GDM1 (cell line): ENCODE measurements around the gene ESR2.
"Not testable (repeated sequence)": the region's sequence is repeated elsewhere in the genome, so short reads cannot be mapped to it uniquely, and the experiment has no call there.

Experiments used
- DNase-seq: peaks from one replicate; lab custom pipeline; 2025; lab: John Stamatoyannopoulos, UW

The ESR2 gene

DNA sequence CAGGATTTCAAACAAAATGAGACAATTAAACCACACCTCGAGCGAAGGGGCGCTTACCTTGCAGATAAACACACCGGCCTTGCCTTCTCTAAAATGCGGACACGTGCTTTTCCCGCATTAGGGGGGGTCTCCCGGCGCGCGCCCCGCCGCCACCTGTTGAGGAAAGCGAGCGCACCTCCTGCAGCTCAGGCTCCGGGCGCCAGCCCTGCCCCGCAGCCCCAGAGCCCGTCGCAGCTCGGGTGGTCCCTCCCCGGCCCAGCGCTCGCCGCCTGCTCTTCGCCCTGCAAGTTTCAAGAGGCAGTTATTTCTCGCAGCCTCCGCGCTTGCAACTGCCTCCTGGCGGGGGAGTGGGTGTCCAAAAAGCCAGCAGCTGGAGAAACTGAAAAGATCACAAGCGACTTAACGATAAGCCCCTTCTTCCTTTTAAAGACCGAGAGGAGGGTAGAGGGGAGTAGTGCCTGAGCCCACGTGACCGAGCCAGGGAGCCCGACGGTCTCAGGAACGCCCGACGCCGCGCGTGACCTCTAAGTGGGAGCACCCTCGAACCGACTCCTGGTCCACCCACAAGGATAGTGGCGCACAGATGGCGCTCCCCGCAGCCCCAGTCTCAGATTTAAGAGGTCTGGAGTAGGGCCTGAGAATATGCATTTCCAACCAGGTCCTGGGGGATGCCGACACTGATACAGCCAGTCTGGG lies at the start of gene ESR2:
Gene ESR2, minus strand, starts transcription at position 396 of the 696 bp plus-strand sequence. CDS start 11,386 bp downstream, outside the sequence.
- DNase-seq: no peak

DNA sequence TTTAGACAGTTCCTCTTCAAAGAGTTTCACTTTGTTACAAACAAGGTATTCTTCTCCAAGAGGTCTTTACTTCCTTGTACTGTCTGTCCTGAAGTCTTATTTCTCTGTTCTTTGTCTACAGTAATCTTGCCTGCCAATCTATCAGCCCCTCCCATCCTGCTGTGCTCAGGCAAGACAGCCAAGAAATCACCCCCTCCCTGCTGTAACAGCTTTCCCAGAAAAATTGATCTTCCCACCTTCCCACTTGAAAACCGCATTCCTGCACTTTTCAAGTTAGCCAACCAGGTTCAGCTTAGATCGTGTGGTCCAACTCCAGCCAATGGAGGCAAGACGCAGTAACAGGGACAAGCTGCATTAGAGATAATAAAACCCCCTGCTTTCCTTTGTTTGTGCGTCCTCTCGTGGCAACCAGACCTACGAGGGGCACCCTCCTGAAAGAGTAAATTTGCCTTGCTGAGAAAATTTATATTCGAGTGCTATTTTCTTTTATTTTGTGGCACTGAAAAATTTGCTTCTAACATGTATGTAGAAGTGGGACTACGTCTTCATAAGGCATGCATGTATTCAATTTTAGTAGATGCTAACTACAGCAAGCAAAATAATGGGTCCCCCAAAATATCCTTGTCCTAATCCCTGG lies 46.5 kb upstream of the ESR2 start:
- DNase-seq: no peak

DNA sequence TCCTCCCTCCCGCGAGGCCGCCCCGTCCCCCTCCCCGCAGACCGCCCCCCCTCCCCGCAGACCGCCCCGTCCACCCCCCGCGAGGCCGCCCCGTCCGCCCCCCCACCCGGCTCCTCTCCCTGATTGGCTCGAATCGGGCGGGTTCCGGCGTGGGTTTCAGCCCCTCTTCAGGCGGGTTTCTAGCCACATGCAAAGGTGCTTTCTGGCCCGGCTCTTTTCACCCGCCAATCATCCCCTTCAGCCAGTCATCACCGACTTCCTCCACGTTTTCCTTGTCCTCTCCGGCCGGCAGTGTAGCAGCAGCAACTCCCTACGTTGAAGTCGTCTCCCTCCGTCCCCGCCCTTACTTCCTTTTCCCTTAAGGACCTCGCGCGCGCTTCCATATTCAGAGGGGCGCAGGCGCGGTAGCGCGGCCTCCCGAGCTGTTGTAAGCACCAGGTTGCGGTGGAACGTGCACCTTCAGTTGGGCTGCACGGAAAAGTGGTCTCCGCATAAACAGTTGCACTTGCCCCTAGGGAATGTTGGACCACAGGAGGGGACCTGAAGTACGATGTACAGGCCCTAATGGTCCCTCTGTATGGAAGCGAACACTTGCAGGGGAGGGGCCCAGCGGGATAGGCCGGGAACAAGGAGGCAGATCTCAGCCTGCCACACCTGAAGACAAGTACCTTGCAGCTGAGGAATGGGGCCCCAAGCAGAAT lies 44.6 kb upstream of the ESR2 start:
- DNase-seq: peak; percentile 99

DNA sequence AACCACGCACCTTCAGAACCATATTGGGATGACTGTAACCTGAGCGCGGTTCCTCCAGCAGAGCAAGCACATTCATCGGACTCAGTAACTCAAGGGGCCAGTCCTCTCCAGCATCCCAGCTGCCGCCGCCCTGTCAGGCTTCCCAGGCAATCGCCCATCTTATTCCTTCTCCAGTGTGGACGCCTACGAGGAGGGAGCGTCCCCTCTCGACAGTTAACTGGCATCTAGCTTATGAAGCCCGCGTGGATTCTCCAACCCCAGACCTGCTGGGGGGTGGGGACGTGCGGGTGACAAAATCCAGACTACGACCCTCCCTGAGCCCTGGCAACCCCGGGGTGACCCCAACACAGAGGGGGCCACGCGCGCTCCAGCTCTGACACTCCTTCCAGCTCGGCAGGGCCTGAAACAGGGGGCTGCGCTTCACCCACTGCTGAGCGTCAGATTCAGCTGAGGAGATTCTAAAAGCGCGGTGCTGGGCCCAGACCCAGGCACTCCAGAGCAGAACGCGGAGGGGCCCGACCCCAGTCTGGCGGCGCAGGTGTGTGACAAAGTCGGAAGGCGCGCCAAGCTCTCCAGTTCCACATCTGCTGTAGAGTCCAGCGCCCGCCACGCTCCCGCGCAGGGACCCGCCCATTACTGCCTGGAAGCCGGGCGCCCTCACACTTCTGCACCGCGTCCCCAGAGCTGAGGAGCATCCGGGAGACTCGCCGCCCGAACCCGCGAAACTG lies 43.9 kb upstream of the ESR2 start:
- peak; percentile 49 for DNase-seq

DNA sequence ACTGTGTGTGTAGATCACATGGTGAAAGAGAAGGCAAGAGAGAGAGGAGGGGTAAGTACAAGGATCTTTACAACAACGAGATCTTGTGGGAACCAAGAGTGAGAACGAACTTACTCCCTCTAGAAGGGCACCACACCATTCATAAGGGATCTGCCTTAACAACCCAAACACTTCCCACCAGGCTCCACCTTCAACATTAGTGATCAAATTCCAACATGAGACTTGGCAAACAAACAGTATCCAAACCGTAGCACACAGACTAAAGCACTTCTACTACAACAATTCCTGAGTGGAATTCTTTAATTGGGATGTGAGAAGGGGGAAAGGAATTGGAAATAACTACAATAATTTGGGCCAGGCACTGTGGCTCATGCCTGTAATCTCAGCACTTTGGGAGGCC lies 35.0 kb upstream of the ESR2 start:
- DNase-seq: no peak

DNA sequence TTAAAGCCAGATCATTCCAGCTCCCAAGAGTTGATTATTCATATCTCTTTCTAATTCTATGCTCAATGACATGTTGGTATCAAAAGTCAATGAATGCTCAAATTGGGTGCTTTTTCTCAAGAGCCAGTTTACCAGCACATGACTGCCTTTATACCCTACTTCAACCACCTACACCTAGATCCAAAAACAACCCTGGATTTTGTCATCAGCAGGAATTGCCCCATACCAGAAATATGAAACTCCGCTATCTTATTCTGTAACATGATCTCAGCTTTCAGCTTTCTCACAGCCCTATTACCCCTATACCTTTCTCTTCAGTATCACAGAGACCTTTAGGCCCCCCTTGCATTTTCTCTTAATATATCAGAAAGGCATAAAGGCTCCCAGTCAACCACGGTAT lies 32.3 kb upstream of the ESR2 start:
- DNase-seq: no peak

DNA sequence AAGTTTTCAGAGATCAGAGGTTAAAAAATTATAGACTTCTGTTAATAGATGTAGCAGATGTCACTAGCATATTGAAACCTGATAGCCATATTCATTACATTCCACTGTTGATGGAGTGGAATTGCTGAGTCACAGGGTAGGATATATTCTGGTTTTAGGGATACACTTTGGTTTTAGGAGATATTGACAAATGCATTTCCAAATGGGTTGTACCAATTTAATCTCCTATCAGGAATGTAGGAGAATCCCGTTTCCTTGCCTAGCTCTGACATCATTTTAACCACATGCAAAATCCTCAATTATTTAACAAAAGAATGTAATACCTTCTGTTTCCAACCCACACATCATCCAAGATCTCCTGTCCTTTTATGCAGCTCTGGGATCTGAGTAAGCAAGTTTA lies 30.7 kb upstream of the ESR2 start:
- DNase-seq: no peak

DNA sequence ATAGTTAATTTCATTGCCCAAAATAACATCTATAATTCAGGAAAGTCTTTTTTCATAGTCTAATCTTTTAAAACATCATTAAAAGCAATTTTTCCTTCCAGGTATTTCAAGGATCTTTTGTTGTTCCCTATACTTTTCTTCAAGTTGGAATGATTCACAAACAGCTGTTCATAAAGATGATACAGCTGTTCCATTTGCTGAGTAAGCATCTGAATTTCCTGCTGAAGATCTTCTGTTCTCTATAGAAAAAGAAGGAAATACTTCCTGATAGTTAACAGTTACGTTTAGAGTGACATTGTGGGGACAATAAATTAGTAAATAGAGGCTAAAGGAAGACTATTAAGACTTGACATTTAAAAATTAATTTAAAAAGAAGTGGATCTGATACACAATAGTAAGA lies 30.3 kb upstream of the ESR2 start:
- no peak for DNase-seq

DNA sequence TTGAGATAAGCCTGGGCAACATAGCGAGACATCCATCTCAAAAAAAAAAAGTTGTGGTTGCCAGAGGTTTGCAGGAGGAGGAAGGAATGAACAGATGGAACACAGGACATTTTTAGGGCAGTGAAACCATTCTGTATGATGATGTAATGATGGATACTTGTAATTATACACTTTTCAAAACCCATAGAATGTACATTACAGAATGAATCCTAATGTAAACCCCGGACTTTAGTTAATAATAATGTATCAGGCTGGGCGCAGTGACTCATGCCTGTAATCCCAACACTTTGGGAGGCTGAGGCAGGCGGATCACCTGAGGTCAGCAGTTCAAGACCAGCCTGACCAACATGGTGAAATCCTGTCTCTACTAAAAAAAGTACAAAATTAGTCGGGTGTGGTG lies 26.2 kb upstream of the ESR2 start:
- not testable (repeated sequence) for DNase-seq

DNA sequence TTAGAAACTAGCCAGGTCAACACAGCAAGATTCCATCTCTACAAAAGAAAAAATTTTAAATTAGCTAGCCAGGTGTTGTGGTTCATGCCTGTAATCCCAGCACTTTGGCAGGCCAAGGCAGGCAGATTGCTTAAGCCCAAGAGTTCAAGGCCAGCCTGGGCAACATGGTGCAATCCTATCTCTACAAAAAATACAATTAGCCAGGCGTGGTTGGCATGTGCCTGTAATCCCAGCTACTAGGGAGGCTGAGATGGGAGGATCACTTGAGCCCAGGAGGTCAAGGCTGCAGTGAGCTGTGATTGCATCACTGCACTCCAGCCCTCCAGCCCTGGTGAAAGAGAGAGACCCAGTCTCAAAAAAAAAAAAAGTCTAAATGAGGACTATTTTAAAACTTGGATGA lies 24.5 kb upstream of the ESR2 start:
- DNase-seq: not testable (repeated sequence)

DNA sequence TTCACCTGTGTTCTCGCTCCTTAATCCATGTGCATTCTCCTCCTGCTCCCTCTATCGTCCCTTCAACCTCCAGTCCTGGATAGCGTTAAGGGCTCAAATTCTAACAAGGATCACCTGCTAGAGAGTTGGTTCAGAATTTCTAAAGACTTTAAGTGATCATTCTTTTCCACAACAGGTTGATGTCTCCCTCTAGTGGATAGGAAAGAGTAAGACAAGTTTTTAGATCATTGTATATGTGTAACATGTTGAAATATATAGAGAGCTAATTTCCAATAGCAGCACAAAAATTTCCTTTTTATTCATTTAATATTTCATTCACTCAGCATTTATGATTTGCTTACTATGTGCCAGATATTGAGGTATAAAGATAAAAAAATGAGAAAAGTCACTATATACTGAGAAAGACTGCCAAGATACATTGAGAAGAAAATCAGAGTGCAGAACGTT lies 9.3 kb upstream of the ESR2 start:
- no peak for DNase-seq

DNA sequence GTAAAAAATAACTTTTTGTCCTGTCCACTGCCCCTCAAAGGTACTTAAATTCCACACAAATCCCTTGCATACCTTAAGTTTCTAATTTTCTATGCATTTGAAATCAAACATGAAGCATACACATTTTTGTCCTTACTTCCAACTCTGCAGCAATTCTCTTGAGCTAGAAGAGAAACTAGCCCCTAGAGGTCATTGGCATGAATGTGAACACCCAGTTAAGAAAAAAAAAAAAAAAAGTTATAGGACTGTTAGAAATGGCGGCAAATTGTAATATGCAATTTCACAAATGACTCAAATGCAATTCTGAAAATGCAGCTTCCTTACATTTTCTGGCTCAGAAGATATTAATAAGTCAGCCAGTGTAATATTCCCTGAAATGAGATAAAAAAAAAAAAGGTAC lies 4.6 kb upstream of the ESR2 start:
- DNase-seq: no peak

DNA sequence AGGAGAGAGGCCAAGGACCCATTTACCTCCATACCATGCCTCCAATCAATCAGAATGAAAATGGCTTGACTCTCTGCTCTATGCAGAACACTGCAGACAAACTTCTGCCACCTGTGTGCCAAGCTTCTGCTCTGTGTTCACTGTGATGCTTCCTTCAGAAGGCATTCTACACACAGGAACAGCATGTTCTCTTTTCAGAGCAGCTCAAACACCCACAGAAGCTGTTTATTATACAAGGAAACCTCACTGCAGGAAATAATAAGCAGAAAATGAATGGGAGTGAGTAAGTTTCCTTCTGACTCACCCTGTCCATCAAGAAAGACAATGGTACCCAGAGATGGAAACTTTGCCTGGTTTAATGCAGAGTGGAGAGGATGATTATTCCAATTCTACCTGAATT lies 2.4 kb upstream of the ESR2 start:
- no peak for DNase-seq

DNA sequence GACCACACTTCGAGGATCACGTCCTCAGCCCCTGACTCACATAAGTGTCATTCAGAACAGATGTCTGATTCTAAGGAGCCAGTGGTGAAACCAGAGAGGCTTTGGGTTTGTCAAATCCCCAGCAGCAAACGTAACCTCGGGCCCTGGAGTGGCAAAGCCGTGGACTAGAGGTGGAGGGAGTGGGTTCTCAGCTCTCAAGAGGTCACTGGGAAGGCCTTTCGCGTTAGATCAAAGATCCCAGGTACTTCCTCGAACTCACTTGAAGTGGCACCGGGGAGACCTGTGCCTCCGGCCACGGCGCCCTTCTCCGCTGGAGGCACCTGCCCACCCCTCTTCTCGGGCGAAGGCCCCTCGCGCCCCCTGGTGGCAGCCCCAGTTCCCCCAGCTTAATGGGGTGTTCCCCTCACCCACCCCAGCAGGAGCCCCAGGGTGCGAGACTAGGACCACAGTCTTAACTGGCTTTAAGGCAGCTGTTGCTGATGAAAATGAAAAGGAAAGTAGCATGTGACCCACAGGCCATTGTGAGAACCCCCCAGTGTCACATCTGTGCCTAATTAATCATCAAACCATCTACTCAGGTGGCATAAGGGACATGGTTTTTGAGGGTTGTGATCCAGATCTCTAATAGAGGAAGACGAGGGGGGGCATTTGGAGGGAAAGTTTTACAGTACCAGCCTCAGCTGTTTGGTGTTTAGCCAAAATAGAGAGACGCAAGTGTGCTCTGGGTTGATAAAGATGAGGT lies 672 bp upstream of the ESR2 start:
- peak; percentile 14 for DNase-seq

DNA sequence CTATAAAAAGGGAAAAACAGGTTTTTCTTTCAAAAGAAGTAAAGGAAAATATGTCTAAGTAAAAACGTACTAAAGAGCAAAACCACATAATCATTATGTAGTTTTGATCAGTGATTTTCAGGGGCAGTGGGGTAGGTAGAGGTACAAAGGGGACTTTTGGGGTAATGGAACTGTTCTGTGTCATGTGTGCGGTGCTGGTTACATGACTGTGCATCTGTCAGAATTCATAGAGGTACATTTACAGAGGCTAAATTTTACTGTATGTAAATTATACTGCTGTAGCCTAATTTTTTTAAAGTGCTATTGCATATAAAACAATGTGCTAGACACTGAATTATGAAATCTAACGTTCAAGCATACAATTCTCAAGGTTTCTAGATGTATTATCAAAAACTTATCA lies 2.0 kb downstream of the ESR2 start:
- DNase-seq: no peak

DNA sequence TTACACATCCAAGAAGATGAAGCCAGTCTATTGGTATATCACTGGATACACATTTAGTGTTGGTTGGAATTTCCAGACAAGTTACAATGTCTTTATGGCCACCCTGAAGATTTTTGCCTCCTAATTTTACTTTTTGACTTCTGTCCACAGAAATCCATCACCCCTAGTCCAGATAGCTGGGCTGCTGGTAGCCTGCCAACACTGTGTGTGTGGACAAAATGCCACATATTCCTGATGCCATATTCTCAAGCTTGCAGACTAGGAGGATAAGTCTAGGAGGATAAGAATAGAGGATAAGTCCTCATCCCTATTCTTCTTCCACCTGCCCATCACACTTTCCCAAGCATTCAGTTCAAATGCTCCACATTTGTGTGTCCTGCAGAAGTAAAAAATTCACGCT lies 4.6 kb downstream of the ESR2 start:
- no peak for DNase-seq

DNA sequence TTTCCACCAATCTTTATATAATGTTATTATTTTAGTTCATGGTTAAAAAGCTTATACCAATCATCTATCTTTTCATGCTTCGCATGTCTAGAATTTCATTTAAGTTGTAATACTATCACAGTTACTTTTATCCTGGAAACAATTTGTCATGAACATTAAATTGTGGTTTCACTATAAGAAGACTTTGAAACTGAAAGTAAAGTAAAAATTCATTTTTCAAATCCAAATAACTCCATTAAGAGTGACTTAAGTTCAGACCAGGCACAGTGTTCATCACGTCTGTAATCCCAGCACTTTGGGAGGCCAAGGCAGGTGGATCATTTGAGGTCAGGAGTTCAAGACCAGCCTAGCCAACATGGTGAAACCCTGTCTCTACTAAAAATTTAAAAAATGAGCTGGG lies 12.4 kb downstream of the ESR2 start:
- DNase-seq: no peak

DNA sequence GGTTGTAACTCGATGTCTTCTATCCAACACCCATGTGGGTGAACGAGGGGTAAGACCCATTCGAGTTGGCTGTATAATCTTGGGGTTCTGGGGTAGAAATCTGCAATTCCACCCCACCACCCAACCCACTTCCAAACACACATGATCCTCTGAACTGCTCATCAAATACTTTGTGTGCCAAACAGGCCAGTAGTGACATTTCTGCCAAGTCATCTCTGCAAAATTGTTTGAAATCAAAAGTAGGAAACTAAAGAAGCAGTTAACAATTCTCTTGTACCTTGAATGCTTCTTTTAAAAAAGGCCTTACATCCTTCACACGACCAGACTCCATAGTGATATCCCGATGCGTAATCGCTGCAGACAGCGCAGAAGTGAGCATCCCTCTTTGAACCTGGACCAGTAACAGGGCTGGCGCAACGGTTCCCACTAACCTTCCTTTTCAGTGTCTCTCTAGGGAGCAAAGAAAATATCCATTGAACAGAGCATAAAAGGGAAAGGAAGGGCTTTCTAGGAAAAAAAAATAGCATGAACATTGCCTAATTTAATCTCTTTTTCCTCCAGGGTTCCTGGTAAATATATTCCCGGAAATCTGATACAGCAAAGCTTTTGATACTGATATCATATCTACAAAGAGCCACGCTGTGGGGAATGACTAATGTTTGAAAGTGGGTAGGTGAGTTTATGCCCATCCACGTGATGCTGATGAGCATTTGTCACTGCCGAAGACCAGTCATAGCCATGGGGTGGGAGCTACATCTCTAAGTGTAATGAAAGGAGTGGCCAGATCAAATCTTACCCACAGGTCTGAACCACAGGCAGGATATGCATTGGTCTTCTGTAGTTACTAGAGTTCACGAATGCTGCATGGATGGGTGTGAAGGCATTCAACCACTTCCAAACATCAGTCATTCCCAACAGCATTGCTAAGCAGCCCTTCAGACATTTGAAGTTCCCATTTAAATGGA lies 14.2 kb downstream of the ESR2 start:
- DNase-seq: no peak

DNA sequence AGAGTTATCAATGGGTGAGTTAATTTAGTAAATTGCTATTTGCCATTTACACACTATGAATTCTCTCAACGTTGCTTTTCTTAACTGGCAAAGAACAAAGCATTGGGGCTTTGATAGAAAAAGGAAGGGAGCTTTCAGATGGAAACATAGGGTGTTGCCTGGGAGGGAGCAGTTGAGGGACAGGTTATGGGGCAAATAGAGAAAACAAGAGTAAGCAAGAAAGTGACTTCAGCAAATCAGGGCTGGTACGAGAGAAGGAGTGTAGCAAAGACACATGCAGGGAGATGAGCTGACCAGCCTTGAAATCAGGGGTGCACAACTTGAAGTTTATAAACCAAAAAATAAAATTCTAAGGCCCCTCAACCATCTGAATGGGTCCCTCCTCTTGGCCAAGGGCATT lies 15.7 kb downstream of the ESR2 start:
- no peak for DNase-seq

DNA sequence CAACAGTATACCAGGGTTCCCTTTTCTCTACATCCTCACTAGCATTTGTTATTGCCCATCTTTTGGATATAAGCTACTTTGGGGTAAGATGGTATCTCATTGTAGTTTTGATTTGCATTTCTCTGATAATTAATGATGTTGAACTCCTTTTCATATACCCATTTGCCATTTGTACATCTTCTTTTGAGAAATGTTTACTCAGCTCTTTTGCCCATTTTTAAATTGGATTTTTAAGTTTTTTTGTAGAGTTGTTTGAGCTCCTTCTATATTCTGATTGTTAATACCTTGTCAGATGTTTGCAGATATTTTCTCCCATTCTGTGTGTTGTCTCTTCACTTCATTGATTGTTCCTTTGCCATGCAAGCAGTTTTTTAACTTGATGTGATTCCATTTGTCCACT lies 22.2 kb downstream of the ESR2 start:
- DNase-seq: no peak

DNA sequence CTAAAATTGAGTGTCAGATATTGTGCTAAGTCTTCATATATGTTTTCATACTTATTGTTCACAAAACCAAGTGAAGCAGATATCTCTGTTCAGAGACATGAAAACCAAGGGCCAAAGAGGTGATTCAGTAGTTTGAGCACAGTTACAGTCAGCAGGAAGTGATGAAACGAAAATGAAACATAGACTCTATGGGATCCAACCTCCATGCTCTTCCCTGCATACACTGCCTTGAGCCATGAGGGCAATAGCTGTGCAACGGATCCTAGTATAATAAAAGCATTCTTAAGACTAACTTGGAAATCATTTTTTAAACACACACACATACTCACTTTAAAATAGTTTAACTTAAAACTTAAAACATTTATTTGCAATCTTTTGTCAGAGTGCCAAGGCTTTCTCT lies 27.9 kb downstream of the ESR2 start:
- DNase-seq: no peak
